GOT3 (cell line): Measurements from ENCODE around the gene FCGR3A.
"Not testable (repeated sequence)": the region's sequence is repeated elsewhere in the genome, so short reads cannot be mapped to it uniquely, and the experiment has no call there.

Experiments
- DNase-seq: peaks from one replicate; lab custom pipeline; 2025; ENCODE audit warnings: mixed read lengths; lab: John Stamatoyannopoulos, UW

FCGR3A gene

GRCh38 chr1:161549652-161550051 lies at the start of gene FCGR3A:
TSS of gene FCGR3A (minus strand) at chr1:161549818. CDS start at chr1:161549736, 82 bp downstream.
- DNase-seq, result no peak

GRCh38 chr1:161597077-161597476 lies 47.5 kb upstream of the FCGR3A start:
- DNase-seq, result not testable (repeated sequence)

- not testable (repeated sequence) for DNase-seq
Measured at GRCh38 chr1:161595583-161595982, 46.0 kb upstream of the FCGR3A start.

GRCh38 chr1:161595173-161595572 lies 45.6 kb upstream of the FCGR3A start:
- not testable (repeated sequence) for DNase-seq

GRCh38 chr1:161594269-161594984 lies 44.8 kb upstream of the FCGR3A start:
- not testable (repeated sequence) for DNase-seq

- not testable (repeated sequence) for DNase-seq
Measured at GRCh38 chr1:161593092-161593755, 43.6 kb upstream of the FCGR3A start.

GRCh38 chr1:161592586-161592985 lies 43.0 kb upstream of the FCGR3A start:
- not testable (repeated sequence) for DNase-seq

- DNase-seq, result not testable (repeated sequence)
Measured at GRCh38 chr1:161589920-161590319, 40.3 kb upstream of the FCGR3A start.

- DNase-seq, result not testable (repeated sequence)
Measured at GRCh38 chr1:161589365-161589764, 39.7 kb upstream of the FCGR3A start.

GRCh38 chr1:161588596-161588995 lies 39.0 kb upstream of the FCGR3A start:
- DNase-seq, result not testable (repeated sequence)

GRCh38 chr1:161582882-161583281 lies 33.3 kb upstream of the FCGR3A start:
- not testable (repeated sequence) for DNase-seq

GRCh38 chr1:161580879-161581537 lies 31.4 kb upstream of the FCGR3A start:
- not testable (repeated sequence) for DNase-seq

GRCh38 chr1:161579856-161580507 lies 30.4 kb upstream of the FCGR3A start:
- not testable (repeated sequence) for DNase-seq

GRCh38 chr1:161576676-161577075 lies 27.1 kb upstream of the FCGR3A start:
- not testable (repeated sequence) for DNase-seq

GRCh38 chr1:161571703-161572102 lies 22.1 kb upstream of the FCGR3A start:
- not testable (repeated sequence) for DNase-seq

- DNase-seq, result not testable (repeated sequence)
Measured at GRCh38 chr1:161566602-161566960, 17.0 kb upstream of the FCGR3A start.

GRCh38 chr1:161563522-161563921 lies 13.9 kb upstream of the FCGR3A start:
- DNase-seq, result not testable (repeated sequence)

GRCh38 chr1:161562441-161562840 lies 12.8 kb upstream of the FCGR3A start:
- not testable (repeated sequence) for DNase-seq

- DNase-seq, result not testable (repeated sequence)
Measured at GRCh38 chr1:161560960-161561715, 11.5 kb upstream of the FCGR3A start.

GRCh38 chr1:161557506-161558450 lies 8.2 kb upstream of the FCGR3A start:
- DNase-seq, result not testable (repeated sequence)
